ENCODE measurements around the gene ARHGEF10L. TPM values are rescaled to one million over a fixed set of nuclear protein-coding genes. Genes with fewer than 3 reads are reported as not detected.

Gene ARHGEF10L
- polyA plus RNA-seq, 1 donor = 29.4 TPM

DNA sequence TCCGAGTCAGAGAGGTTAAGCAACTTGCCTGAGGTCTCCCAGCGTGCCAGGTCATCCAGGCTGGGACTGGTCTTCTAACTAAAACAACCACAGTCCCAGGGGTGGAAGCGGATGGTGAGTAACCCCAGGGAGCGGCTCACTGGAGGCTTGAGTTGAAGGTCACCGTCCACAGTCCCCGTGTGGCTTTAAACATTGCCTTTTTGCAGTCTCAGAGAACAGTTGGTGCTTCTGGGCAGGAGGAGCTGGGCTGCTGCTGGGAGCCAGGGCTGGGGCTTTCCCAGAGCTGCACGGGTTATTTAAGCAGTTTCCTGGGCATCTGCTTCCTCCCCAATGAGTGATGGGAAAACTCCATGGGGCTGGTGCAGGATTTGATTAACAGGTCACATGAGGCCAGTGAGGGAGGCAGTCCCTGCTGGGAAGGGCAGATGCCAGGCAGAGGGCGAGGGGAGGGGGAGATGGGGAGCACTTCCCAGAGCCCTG, 12.3 kb downstream of the ARHGEF10L start:
- no peak for DNase-seq

DNA sequence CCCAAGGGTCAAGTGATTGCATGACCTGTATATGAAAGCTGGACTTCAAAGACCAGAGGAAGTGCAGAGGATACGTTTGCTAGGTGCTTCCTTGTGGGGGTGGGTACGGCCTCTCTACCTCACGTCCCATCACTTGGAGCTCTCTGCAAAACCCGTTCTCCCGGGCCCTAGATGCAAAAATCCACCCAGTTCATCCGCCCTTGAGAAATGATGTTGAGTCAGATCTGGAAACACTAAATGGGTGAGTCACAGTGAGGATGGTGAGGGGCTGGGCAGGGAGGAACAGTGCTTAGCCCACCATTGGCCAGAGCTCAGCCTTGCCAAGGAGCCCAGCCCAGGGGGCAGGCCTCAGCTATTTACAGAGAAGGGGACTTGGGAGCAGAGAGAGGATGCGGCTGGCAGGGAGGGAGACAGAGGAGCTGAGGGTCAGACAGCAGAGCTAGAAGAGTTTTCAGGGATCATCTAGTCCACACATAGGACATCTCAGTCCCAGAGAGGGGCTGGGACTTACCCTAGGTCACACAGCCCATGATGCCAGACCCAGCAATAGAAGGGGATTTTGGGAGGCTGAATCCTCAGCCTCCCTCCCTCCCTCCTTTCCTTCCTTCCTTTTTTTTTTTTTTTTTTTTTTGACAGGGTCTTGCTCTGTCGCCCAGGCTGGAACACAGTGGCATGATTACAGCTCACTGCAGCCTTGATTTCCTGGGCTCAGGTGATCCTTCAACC, 14.6 kb downstream of the ARHGEF10L start:
- DNase-seq = no peak

GRCh38 chr1:17554954-17555353, 15.5 kb downstream of the ARHGEF10L start:
- DNase-seq = no peak

- DNase-seq = no peak
Measured at GRCh38 chr1:17557986-17558385, 18.5 kb downstream of the ARHGEF10L start.

DNA sequence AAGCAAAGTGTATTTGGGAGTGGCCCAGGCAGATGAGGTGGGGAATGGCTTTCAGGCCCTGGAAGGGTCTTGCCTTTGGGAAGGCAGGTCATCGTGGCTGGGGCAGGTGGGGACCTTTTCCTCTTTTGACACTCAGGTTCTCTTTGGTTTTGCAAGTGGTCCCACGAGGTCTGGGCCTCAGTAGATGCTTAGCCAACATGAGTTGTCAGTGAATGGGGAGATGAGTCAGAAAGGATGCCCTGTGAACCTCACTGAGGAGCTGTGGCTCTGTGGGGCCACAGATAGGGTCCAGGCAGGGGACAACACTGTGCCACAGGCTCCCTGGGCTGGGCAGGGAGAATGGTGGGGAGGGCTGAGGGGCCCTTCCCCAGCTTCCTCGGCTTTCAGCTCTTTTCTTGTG, 19.0 kb downstream of the ARHGEF10L start:
- no peak for DNase-seq

DNA sequence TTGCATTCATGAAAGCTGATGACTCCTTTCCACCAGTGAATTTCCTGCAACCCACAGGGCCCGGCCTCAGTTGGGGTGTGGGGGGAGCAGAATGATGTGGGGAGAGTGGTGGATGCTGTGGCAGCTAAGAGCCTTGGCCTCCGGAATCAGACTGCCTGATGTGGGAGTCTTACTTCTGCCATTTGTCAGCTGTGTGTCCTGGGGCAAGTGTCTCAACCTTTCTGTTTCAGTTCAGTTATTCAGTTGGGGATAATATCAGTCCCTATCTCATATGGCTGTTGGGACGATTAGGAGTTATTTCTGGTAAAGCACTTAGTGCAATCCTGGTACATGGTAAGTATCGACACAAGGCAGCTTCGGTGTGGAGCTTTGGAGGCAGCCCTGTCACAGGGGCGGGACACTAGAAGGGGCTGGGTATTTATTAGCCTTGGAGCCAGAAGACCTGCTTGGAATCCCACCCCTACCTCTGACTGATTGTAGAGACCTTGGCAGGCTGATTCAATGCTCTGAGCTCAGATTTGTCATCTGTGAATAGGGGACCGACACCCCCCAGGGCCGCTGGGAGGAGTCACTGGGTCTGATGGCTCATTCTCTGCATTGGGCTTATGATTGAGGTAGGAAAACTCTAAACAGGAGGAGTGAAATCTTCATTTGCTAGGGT, 19.6 kb downstream of the ARHGEF10L start:
- DNase-seq = no peak

DNA sequence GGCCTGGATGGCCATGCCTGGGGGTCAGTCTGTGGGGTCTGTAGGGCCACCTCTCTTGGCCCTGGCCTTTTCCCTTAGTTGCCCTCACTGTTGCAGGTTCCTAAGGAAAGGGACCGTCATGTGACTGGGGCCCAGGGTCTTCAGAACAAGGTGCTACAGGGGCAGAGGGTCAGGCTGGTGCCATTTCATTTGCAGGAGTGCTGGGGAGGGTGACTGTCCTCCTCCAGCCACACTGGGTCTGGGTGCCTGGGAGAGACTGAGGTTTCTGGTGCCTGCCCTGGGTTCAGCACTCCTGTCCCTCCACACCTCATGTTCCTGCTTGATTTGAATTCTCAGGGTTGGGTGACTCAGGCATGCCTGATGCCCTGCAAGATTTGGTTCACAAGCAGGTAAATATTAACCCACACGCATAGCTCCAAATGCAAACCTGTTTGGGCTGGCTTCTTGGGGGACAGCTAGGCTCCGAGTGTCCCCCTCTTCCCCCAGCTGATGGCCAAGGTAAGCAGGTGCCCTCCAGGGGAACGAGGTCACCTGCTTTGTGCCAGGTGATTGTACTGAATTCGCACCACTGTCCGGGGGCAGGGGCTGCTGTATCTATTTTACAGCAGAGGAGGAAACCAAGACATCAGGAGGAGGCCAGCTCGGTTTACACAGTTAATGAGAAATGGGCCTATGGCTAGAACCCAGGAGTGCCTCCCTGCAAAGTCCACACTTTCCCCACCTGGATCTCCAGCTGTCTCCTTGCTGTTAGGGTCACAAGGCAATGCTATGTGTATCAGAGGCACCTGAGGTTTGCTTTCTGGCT, 20.3 kb downstream of the ARHGEF10L start:
- DNase-seq = no peak

GRCh38 chr1:17561247-17561548, 21.7 kb downstream of the ARHGEF10L start:
- DNase-seq = no peak

DNA sequence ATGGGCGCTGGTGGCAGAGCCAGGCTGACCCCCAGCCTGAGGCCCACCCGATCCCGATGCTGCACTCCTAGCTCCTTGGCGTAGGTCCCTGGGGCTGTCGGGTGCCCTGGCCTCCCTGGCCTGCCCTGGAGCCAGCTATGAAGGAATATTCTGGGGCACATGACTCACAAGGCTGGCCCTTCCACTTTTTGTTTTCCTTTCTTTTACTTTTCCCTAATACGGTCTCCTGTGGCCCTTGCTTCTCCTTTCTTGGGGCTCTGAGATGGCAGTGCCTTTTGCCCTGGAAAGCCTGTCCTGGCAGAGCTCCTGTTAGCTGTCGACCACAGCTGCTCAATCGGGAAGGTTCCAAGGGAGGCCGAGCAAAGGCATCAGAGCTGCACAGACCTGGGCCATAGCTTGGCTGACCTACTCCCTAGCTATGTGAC, 22.1 kb downstream of the ARHGEF10L start:
- DNase-seq = no peak

DNA sequence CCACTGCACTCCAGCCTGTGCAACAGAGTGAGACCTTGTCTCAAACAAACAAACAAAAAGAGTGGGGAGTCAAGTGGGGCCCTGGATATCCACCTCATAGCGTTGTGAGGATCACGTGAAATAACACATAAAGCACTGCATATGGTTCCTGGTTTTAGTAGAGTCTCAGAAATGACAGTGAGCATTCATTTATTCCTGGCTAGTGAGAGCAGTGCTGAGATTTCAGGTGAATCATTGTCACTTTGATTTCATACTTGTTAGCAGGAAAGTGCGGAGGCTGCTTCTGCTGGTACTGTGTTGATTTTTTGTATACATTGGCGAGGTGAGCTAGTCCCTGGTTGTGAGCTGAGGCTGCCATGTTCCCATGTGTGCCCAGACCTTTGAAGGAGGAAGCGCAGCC, 22.9 kb downstream of the ARHGEF10L start:
- DNase-seq = no peak

- no peak for DNase-seq
Measured at GRCh38 chr1:17563494-17564281, 24.2 kb downstream of the ARHGEF10L start.

DNA sequence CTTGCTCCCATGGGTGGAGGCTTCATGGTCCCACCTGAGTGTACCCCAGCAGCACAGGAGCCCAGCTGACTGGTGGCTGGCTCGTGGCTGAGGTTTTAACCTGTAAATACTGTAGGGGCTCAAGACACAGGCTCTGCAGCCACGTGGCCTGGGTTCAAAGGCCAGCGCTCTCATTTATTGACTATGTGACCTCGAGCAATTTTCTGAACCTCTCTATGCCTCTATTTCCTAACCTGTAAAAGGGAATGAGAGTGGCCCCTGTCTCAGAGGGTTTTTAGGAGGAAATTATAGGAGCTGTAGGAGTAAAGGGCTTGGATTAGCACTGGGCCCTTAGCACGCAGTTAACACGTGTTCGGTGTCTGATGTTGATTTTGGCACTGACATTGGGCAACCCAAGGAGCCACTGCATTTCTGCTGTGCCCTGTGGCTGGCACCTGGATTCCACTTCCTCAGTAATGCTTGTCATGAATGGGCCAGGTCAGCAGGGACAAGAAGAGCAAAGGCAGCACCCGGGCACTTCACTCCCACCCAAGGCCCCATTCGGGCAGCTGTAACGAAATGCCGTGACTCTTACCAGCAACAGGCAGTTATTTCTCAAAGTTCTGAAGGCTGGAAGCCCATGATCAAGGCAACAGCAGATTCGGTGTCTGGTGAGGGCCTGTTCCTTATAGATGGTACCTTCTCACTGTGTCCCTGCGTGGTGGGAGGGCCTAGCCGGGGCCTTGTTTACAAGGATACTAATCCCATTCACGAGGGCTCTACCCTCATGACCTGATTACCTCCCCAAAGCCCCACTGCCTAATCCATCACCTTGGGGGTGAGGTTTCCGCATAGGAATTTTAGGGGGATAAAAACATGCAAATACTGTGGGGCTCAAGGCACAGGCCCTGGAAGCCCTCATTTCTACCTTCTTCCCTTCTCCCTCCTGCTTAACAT, 25.2 kb downstream of the ARHGEF10L start:
- DNase-seq = no peak

DNA sequence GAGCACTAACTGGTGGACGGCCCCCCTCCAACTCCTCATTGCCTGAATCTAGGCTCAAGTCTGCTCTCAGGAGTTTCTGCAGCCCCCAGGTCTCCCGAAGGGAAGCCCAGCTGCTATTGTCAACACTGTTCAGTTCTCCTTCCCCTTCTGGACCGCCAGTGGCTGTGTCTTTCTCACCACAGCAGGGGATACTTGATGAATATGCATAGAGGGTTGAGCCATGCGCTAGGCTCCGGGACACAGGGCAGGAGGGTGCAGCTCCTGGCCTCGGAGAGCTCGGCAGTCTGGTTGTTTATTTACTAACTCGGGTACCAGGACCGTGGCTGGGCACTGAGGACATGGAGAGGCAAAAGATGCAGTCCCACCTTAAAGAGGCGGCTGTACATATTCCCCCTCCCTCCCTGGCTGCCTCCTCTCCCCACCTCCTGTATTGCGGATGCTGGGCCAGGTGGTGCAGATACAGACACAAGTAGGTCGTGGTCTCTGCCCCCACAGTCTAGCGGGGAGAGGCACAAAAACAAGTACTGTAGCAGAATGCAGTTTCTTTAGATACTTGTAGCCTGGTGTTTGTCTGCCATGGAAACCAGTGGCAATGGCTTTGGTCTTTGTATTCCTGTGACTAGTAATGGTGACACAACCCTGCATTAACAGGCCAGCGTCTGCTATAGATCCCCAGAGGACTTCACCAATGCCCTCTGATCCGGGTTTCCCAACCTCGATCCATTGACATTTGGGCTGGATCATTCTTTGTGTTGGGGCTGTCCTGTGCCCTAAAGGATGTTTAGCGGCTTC, 26.2 kb downstream of the ARHGEF10L start:
- no peak for DNase-seq

DNA sequence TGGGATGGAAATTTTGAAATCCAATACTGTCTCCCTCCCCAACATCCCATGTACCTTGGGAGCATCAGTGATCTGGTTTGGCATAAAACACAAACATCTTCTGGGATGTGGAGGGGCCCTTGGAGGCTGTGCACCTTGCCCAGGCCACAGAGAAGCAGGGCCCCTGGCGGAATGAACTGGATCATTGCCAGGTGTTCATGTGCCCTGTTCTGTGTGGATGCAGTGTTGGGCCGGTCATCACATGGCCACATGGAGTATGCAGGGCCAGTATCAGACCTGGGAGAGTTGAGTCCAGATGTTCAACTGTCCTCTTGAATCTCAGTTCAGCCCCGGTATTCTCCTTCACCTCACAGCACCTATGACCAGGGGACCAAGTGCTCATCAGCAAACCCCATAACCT, 26.9 kb downstream of the ARHGEF10L start:
- DNase-seq = no peak

DNA sequence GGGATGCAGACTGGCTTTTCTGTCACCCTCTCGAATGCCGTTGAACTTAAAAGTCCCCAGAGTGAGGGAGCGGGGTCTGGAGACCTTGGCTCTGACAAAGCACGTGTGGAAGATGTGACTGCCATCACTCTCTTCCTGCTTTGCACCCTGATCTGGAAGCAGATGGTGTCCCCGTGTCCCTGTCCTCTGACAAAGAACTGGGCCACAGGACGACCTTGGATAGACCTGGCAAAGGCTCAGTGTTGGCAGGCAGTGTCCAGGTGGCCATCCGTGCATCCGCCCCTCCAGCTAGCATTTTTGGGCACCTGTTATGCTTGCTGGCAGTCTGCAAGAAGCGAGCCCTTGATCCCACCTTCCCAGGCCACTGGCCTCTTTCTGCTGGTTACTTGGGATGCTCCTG, 27.4 kb downstream of the ARHGEF10L start:
- DNase-seq = no peak

DNA sequence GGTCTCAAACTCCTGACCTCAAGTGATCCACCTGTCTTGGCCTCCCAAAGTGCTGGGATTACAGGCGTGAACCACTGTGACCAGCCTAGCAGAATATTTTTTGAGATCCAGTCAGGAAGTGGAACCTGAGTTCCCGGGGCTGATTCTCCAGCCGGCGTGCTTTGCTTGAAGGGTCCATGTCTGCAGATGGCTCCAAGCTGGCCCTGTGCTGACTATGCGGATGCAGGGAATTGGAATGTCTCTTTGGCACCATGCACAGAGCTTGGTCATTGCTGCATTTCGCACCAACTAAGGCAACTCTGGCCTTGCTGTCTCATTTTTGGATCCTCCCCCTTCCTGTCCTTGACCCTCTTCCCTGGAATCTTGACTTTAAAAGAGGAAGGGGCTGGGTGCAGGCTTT, 28.1 kb downstream of the ARHGEF10L start:
- DNase-seq = no peak

- DNase-seq = no peak
Measured at GRCh38 chr1:17568014-17568900, 28.8 kb downstream of the ARHGEF10L start.

DNA sequence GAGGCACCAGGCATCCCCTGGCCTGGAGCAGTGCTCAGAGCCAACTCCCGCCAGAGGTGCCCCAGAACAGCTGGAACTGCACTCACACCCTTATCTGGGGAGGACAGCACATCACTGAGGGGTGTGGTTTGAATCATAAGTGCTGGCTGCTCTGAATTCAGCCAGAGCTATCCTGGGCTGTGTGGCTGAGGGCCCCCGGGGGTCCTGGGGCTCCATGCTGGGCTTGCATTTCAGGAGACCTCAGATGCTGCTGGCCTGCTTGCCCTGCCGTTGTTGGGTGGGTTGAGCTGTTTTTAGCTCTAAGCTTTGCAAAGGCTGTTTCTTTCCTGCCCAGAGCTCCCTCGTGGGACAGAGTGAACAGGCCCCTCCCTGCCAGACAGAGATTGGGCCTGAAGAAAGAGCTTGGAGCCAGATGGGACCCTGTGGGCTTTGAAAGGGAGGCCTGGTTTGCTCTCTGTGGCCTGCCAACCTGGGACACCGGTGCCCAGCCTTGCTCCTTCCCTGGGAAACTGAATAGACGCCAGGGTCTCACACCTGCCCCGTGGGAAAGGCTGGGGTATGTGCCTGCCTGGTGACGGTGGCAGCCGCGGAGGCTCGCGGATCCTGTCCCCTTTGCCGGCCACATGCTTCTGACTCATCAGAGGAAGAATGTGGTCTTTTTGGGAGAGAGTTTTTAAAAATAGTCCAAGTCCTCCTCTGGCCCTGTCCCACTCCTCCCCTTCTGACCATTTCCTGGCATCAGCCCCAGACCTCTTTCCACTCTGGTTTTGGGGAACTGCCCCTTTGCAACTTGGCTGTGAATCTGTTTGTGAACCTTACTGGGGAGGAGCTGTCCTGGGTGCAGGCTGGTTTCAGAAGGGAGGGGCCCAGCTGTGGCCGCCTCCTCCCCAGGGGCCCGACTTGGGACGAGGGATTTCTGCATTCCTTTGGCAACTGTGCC, 30.0 kb downstream of the ARHGEF10L start:
- peak; percentile 82 for DNase-seq

Data from hindlimb muscle (tissue), 1 donor.